HG03108 (cell line): ENCODE results near the gene SLC39A11.
"Not testable (repeated sequence)": the region's sequence is repeated elsewhere in the genome, so short reads cannot be mapped to it uniquely, and the experiment has no call there.

Source experiments
- ATAC-seq: cut with Tn5 transposase; IDR thresholded peaks from one replicate; pipeline ENCODE4 v1.9.1; 2021; ENCODE audit warnings: moderate library complexity; ENCODE audit not compliant: unreplicated experiment

SLC39A11 gene

GRCh38 chr17:73111386-73111785, 18.9 kb upstream of the SLC39A11 start:
- ATAC-seq: no peak

GRCh38 chr17:73107191-73107590, 14.7 kb upstream of the SLC39A11 start:
- ATAC-seq: no peak

DNA sequence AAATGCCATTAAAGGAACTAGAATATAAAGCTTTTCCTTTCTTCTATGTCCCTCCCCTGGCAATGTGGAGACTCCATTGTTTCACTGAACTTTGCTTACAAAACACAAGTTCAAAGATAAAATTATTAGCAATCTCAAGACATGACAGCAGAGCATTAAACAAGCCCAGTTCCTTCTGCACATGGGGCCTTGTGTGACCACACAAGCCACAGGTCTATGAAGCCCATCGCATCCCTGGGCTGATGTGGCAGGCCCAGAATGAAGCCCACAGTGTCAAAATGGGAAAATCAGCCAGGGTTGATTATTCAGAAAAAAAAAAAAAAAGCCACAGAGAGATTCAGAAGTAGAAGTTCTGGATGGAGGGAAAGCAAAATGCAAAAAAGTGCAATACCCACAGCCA, 12.9 kb upstream of the SLC39A11 start:
- ATAC-seq: no peak

DNA sequence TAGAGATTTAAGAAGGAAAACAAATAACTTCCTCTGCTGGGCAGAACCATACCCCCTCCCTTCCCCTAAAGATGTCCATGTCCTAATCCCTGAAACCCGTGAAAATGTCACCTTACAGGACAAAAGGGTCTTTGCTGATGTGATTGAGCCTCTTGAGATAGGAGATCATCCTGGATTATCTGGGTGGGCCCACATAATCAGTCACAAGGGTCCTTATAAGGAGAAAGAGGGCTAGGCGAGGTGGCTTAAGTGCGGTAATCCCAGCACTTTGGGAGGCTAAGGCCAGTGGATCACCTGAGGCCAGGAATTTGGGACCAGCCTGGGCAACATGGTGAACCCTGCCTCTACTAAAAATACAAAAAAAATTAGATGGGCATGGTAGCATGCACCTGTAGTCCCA, 12.0 kb upstream of the SLC39A11 start:
- no peak for ATAC-seq

DNA sequence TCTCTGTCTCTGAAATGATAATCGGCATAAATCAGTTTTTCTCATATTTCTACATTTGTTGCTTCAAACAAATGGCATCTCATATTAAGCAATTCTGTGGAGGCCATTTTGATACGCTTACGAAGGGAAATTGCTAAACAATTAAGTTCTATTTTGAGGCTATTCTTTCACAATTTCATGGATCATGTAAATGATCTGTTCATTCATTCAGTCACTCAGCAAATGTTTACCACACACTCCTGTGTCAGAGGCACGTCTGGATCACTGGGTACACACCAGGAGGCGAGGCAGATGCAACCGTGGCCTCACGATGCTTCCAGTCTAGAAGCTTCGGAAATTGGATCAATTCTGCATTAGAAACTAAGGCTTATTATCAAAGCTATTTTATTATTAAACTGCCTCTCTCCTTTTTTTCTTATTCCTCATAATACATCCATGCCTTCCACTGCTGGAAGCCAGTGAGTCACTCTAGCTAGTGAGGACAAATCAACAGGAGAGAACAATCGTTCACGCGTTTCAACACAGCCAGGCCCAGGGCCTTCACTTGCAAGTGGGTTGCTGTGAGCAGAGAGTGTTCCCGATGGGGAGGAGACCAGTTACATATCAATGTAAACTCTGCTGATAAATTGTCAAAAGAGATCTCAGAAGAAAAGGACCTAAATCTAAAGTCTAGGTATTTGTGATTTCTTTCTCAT, 11.3 kb upstream of the SLC39A11 start:
- no peak for ATAC-seq

GRCh38 chr17:73101031-73101430, 8.5 kb upstream of the SLC39A11 start:
- no peak for ATAC-seq

- no peak for ATAC-seq
Observed at GRCh38 chr17:73100363-73100762, 7.9 kb upstream of the SLC39A11 start.

DNA sequence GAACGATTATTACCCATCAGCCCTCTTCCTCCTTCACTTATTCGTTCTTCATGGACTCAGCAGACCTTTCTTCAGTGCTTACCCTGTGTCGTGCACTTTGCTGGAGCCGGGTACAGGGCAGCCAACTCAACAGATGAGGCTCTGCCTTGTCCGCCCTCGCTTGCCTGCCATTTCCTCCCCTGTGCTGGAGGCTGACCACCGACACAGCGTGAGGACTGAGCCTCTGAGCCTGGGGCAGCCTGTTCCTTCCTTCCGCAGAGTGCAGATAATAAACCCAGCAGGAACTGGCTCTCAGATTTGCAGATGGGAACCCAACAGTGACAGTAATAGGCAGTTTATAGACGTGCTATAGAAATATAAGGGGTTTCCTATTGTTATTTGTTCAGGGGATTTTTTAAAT, 7.0 kb upstream of the SLC39A11 start:
- no peak for ATAC-seq

DNA sequence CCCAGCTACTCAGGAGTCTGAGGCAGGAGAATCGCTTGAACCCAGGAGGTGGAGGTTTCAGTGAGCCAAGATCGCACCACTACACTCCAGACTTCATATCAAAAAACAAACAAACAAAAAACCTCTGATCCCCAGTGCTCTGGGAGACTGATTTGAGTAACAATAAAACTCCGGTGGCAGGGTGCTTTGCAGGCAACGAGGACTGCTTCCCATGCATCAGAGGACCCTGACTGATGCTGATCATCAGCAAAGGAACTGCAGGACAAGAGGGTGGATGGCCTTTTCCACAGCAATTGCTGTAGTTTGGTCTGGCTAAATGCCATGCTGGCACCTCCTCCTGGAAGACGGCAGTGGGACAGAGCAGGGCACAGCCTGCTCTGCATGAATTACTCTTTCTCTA, 6.4 kb upstream of the SLC39A11 start:
- no peak for ATAC-seq

GRCh38 chr17:73097973-73098765, 5.7 kb upstream of the SLC39A11 start:
- not testable (repeated sequence) for ATAC-seq

DNA sequence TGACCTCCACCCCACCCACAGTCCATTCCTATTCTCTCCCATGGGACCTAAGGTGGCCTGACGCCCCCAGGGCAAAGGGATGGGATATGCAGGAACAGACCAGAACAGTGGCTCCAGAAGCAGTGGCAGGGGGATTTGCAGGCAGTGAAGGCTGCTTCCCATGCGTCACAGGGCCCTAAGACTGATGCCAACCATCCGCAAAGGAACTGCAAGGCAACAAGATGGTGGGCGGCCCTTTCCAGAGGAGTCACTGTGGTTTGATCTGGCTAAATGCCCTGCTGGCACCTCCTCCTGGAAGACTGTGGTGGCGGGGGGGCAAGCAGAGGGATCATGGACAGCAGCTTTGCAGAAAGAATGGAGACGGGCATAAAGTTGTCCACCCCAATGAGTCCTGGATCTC, 4.4 kb upstream of the SLC39A11 start:
- no peak for ATAC-seq

GRCh38 chr17:73096211-73096610, 3.7 kb upstream of the SLC39A11 start:
- ATAC-seq: no peak

GRCh38 chr17:73093286-73093685, 798 bp upstream of the SLC39A11 start:
- ATAC-seq: no peak

DNA sequence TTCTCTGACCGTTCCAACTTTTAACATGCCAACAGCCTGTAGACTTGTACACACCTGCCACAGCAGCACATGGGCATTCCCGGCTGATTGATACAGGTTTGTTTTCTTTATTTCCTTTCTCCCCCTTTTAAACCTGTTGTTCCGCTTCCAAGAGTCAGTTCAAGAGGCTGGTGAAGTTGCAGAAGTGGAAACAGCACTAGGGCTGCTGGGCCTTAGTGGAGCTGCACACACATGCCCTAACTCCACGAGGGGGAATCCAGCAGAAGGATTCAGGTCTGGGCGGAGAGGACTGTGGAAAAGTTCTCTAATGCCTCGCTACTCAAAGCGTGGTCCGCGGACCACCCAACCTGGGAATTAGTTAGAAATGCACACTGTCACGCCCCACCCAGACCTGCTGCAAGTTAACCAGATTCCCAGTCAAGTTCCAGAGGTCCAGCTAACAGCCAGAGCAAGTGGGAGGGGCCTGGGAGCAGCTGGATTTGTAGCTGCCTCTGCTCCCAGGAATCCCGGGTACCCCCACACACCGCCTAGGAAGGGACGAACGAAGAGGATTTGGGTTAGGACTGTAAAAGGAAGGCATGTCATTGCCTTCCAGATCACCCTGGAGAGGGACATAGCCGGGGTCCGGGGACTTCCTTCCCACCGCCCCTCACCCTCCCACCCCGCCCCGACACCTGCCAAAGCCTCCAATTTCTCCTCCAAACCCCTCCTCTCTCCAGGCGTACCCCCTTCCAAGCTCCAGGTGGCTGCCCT, 542 bp downstream of the SLC39A11 start:
- ATAC-seq: peak; percentile 6

- ATAC-seq: no peak
Observed at GRCh38 chr17:73091410-73091769, 1.1 kb downstream of the SLC39A11 start.

DNA sequence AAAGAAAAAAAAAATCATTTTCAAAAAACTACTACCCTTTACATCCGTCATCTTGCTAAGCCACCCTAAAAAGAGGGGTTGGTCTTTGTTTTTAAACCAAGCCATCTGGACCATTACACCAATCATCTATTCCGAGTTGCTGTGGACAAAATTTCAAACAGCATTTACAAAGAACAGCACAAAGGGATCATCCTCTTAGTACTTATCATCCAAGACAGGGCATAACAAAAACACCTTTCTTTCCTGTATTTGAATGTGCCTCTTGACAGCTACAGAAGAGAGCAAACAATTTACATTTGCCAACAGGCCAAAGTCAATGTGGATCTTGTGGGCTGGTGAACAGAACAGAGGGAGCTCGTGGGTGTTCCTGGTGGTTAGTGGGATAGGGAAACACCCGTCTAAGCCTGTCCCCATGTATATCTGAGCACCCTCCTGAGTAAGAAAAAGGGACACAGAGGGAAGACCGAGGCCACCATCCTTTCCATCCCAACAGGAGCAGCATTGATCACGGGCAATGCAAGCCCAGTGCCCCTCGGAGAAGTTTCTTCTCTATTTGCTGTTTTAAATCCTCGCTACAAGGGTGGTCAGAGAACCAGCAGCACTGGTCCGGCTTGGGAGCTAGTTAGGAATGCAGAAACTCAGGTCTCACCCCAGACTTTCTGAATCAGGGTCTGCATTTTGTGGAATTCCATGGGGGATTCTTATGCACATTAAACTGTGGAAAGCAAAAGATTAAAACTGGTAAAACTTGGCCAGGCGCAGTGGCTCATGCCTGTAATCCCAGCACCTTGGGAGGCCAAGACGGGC, 1.9 kb downstream of the SLC39A11 start:
- ATAC-seq: no peak

GRCh38 chr17:73089322-73090317, 2.9 kb downstream of the SLC39A11 start:
- no peak for ATAC-seq

- ATAC-seq: no peak
Observed at GRCh38 chr17:73088561-73088960, 3.9 kb downstream of the SLC39A11 start.

- no peak for ATAC-seq
Observed at GRCh38 chr17:73083432-73083831, 9.1 kb downstream of the SLC39A11 start.

DNA sequence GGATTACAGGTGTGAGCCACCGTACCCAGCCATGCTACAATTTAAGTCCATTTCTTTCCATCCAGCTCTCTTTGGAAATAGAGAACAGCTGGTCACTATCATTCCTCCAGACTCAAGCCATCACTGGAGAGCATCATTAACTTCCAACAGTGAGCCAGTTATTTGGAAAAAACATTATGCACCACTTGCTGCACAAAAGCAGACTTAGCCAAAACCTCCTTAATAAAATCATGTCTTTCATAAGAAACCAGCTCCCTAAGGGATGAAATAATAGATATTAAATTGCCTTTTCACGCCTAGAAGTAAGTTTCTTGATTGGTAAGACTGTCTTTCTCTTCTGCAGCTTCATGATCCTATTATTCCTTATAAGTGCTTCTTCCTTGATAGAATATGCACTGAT, 17.9 kb downstream of the SLC39A11 start:
- ATAC-seq: no peak
